LHCN-M2 (cell line): Measurements from ENCODE around the gene RBM15B. TPM values are rescaled to one million over a fixed set of nuclear protein-coding genes. Genes with fewer than 3 reads are reported as not detected.

ENCODE experiments used
- DNase-seq: peaks from one replicate; pipeline ENCODE4 v3.0.0-alpha.2; 2012; ENCODE audit warnings: low read depth
- total RNA-seq: library from RNA; depleted of rRNA; stranded (reverse); fragments of >200 nt; gene quantifications from 2 replicates; pipeline ENCODE4 v1.2.3, GENCODE V29; 2014; rRNA removed

RBM15B gene
- total RNA-seq, 1 experiment from 2014 or later = 34.2 TPM

DNA sequence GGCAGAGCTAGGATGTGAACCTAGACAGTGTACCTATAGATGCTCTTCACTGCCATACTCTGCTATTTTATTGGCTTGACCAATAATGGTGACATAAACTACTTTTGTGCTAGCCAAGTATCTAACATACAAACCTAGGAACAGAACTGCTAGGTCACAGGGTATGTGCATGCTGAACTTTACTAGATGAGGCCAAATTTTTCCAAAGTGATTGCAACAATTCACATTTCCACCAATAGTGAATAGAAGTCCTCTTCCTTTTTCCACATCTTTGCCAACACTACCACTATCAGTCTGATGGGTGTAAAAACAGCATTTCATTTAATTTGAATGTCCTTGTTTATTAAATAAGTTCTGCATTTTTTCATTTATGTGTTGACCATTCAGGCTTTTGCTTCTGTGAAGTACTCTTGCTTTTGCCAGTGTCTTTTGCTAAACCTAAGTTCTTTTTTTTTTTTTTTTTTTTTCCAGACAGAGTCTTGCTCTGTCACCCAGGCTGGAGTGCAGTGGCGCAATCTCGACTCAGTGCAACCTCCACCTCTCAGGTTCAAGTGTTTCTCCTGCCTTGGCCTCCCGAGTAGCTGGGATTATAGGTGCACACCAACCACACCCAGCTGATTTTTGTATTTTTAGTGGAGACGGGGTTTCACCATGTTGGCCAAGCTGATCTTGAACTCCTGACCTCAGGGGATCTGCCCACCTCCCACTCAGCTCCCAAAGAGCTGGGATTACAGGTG is 54.6 kb downstream of the RBM15B start:
- DNase-seq = no peak

Other genes starting within 250 kb of the RBM15B start
- gene MANF, start 6.0 kb upstream of the RBM15B start, total RNA-seq = 122 and 126 TPM in 2 replicates
- 11.7 and 15.8 TPM in 2 replicates for gene DCAF1, start 108.7 kb downstream of the RBM15B start, total RNA-seq
- gene RAD54L2, start 147.4 kb downstream of the RBM15B start, total RNA-seq = 11.5 and 13.5 TPM in 2 replicates